ENCODE results near the gene CD1C. TPM values are rescaled to one million over a fixed set of nuclear protein-coding genes. Genes with fewer than 3 reads are reported as not detected.

The CD1C gene
- polyA plus RNA-seq, 1 donor from 2014 or later: 179 TPM

GRCh38 chr1:158286941-158287346 lies 2.8 kb upstream of the CD1C start:
- peaks cover 40 to 54% (median 43%) of the 10 kb centered on the region in 3 donors for H3K4me1 Mint-ChIP-seq
- H3K36me3 Mint-ChIP-seq: no peaks in the 10 kb centered on the region
- H3K27me3 Mint-ChIP-seq: no peaks in the 10 kb centered on the region
- peak overlapping the region in 2 of 3 donors; percentile 79 to 94 for H3K27ac Mint-ChIP-seq
- peaks cover 0 to 4% (median 0%) of the 10 kb centered on the region in 3 donors for H3K9me3 Mint-ChIP-seq
- H3K4me3 Mint-ChIP-seq: peak overlapping the region; percentile 72 to 92 (median 82)

- no peak overlapping the region for H3K4me3 Mint-ChIP-seq
- H3K36me3 Mint-ChIP-seq: no peaks in the 10 kb centered on the region
- no peak overlapping the region for H3K27ac Mint-ChIP-seq
- H3K9me3 Mint-ChIP-seq: no peaks in the 10 kb centered on the region
- peaks cover 24 to 28% (median 24%) of the 10 kb centered on the region in 3 donors for H3K4me1 Mint-ChIP-seq
- no peaks in the 10 kb centered on the region for H3K27me3 Mint-ChIP-seq
Observed at GRCh38 chr1:158290321-158290844, 660 bp downstream of the CD1C start.

- Mint-ChIP-seq H3K9me3 (peaks cover 3 to 9% (median 4%) of the 10 kb centered on the region in 3 donors), H3K27ac (no peak overlapping the region), H3K36me3 (no peaks in the 10 kb centered on the region), H3K4me3 (no peak overlapping the region), H3K27me3 (peaks cover 4% of the 10 kb centered on the region), H3K4me1 (peaks cover 0 to 9% (median 1%) of the 10 kb centered on the region in 3 donors)
Observed at GRCh38 chr1:158295791-158296190, 6.1 kb downstream of the CD1C start.

- Mint-ChIP-seq H3K27ac (no peak overlapping the region), H3K27me3 (peaks cover 2% of the 10 kb centered on the region), H3K9me3 (peaks cover 1 to 4% (median 3%) of the 10 kb centered on the region in 3 donors), H3K4me1 (peaks cover 14 to 20% (median 18%) of the 10 kb centered on the region in 3 donors), H3K4me3 (peak overlapping the region in 1 of 4 donors; percentile 25), H3K36me3 (no peaks in the 10 kb centered on the region)
Observed at GRCh38 chr1:158310623-158311022, 20.9 kb downstream of the CD1C start.

- peaks cover 2% of the 10 kb centered on the region for H3K27me3 Mint-ChIP-seq
- H3K27ac Mint-ChIP-seq: no peak overlapping the region
- no peaks in the 10 kb centered on the region for H3K36me3 Mint-ChIP-seq
- H3K4me1 Mint-ChIP-seq: peaks cover 14 to 20% (median 18%) of the 10 kb centered on the region in 3 donors
- peaks cover 1 to 6% (median 4%) of the 10 kb centered on the region in 3 donors for H3K9me3 Mint-ChIP-seq
- H3K4me3 Mint-ChIP-seq: peak overlapping the region in 2 of 4 donors; percentile 34 to 77
Observed at GRCh38 chr1:158311066-158311465, 21.3 kb downstream of the CD1C start.

- Mint-ChIP-seq H3K4me1 (peaks cover 9 to 17% (median 11%) of the 10 kb centered on the region in 3 donors), H3K4me3 (peak overlapping the region in 1 of 4 donors; percentile 84)
Observed at GRCh38 chr1:158323866-158324265, 34.1 kb downstream of the CD1C start.

GRCh38 chr1:158324395-158324794 lies 34.7 kb downstream of the CD1C start:
- Mint-ChIP-seq H3K27ac (no peak overlapping the region), H3K9me3 (peaks cover 0 to 13% (median 6%) of the 10 kb centered on the region in 3 donors), H3K27me3 (no peaks in the 10 kb centered on the region), H3K4me1 (peaks cover 9 to 16% (median 11%) of the 10 kb centered on the region in 3 donors), H3K36me3 (peaks cover 1% of the 10 kb centered on the region), H3K4me3 (peak overlapping the region in 3 of 4 donors; percentile 22 to 84 (median 80))

More at GRCh38 chr1:158323866-158324265, 34.1 kb downstream of the CD1C start:
- H3K27me3 Mint-ChIP-seq: no peaks in the 10 kb centered on the region
- peaks cover 1% of the 10 kb centered on the region for H3K36me3 Mint-ChIP-seq
- H3K9me3 Mint-ChIP-seq: peaks cover 0 to 13% (median 6%) of the 10 kb centered on the region in 3 donors
- no peak overlapping the region for H3K27ac Mint-ChIP-seq

GRCh38 chr1:158327481-158327880 lies 37.8 kb downstream of the CD1C start:
- Mint-ChIP-seq H3K9me3 (peaks cover 0 to 12% (median 4%) of the 10 kb centered on the region in 3 donors), H3K27me3 (no peaks in the 10 kb centered on the region), H3K4me3 (no peak overlapping the region), H3K36me3 (no peaks in the 10 kb centered on the region), H3K27ac (no peak overlapping the region), H3K4me1 (peaks cover 7 to 13% (median 12%) of the 10 kb centered on the region in 3 donors)

GRCh38 chr1:158328426-158328825 lies 38.7 kb downstream of the CD1C start:
- H3K9me3 Mint-ChIP-seq: peaks cover 0 to 2% (median 0%) of the 10 kb centered on the region in 3 donors
- H3K27me3 Mint-ChIP-seq: no peaks in the 10 kb centered on the region
- no peak overlapping the region for H3K27ac Mint-ChIP-seq
- H3K4me3 Mint-ChIP-seq: no peak overlapping the region
- no peaks in the 10 kb centered on the region for H3K36me3 Mint-ChIP-seq
- H3K4me1 Mint-ChIP-seq: peaks cover 10 to 18% (median 18%) of the 10 kb centered on the region in 3 donors

GRCh38 chr1:158329300-158329699 lies 39.6 kb downstream of the CD1C start:
- H3K4me3 Mint-ChIP-seq: no peak overlapping the region
- no peak overlapping the region for H3K27ac Mint-ChIP-seq
- H3K36me3 Mint-ChIP-seq: no peaks in the 10 kb centered on the region
- no peaks in the 10 kb centered on the region for H3K9me3 Mint-ChIP-seq
- no peaks in the 10 kb centered on the region for H3K27me3 Mint-ChIP-seq
- peaks cover 17 to 24% (median 24%) of the 10 kb centered on the region in 3 donors for H3K4me1 Mint-ChIP-seq

GRCh38 chr1:158329733-158330132 lies 40.0 kb downstream of the CD1C start:
- Mint-ChIP-seq H3K36me3 (no peaks in the 10 kb centered on the region), H3K9me3 (no peaks in the 10 kb centered on the region), H3K4me3 (no peak overlapping the region), H3K27ac (no peak overlapping the region), H3K4me1 (peaks cover 17 to 24% (median 24%) of the 10 kb centered on the region in 3 donors), H3K27me3 (no peaks in the 10 kb centered on the region)

GRCh38 chr1:158330391-158331105 lies 40.8 kb downstream of the CD1C start:
- no peaks in the 10 kb centered on the region for H3K27me3 Mint-ChIP-seq
- peaks cover 20 to 27% (median 26%) of the 10 kb centered on the region in 3 donors for H3K4me1 Mint-ChIP-seq
- no peak overlapping the region for H3K27ac Mint-ChIP-seq
- no peaks in the 10 kb centered on the region for H3K36me3 Mint-ChIP-seq
- H3K4me3 Mint-ChIP-seq: no peak overlapping the region
- no peaks in the 10 kb centered on the region for H3K9me3 Mint-ChIP-seq

- no peaks in the 10 kb centered on the region for H3K27me3 Mint-ChIP-seq
- H3K4me3 Mint-ChIP-seq: no peak overlapping the region
- no peak overlapping the region for H3K27ac Mint-ChIP-seq
- no peaks in the 10 kb centered on the region for H3K36me3 Mint-ChIP-seq
- H3K9me3 Mint-ChIP-seq: no peaks in the 10 kb centered on the region
- peaks cover 23 to 27% (median 26%) of the 10 kb centered on the region in 3 donors for H3K4me1 Mint-ChIP-seq
Observed at GRCh38 chr1:158331106-158331425, 41.3 kb downstream of the CD1C start.

- Mint-ChIP-seq H3K27ac (no peak within 1 kb of the TSS), H3K4me3 (no peak within 1 kb of the TSS), H3K4me1 (peaks cover 23 to 27% (median 26%) of the 10 kb centered on the region in 3 donors), H3K27me3 (no peaks in the 10 kb centered on the region), H3K9me3 (no peaks in the 10 kb centered on the region), H3K36me3 (no peaks in the 10 kb centered on the region)
Observed at GRCh38 chr1:158331481-158332150, 41.9 kb downstream of the CD1C start, which contains the start of gene CD1B. Gene CD1B, minus strand, starts transcription at chr1:158331531. Its CDS starts 108 bp downstream, at chr1:158331423.

Measured in IgD-negative memory B cell (primary cell).